ENCODE measurements around the gene UGT2B28. TPM values are rescaled to one million over a fixed set of nuclear protein-coding genes. Genes with fewer than 3 reads are reported as not detected.
"Not testable (repeated sequence)": the region's sequence is repeated elsewhere in the genome, so short reads cannot be mapped to it uniquely, and the experiment has no call there.

The UGT2B28 gene
- polyA plus RNA-seq, 3 donors, result not detected

DNA sequence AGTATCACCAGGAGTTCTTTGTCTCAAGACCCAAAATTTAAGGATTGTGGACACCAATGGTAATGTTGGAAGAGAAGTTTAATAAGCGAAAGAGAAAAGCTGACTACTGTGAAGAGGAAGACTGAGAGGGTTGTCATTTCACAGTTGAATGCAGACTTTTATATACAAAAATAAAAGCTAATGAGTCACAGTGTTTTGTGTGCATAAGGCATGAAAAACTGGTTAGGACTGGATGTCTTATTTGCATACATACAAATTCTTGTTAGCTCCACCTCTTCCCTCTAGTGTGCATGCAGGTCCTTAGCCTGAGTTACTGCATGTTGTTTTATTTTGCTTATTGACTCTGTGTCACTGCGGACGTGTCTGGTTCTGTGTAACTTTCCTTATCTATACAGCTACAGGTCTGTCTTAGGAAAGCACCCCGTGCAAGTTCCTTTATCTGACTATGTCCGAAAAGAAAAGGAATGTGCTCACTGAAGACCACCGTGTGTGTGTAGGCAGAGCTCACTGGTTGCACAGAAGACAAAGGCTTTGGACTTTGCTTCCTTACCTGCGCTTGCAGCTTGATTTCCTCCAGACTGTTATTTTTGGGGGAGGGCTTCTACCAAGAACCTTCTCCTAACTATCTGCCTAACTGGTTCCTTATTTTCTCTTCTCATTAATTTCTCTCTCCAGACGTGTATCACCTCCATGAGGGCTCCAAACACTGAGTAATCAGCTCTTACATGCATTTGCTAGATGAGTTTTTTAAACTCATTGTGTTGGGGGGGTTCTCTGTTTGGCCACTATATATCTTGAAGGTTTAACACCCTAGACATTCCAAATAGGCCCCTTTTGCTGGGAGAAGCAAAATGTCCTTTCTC lies 63.5 kb downstream of the UGT2B28 start:
- H3K27ac Mint-ChIP-seq; H3K36me3 Mint-ChIP-seq; H4K20me1 ChIP-seq (ENCODE audit: insufficient read depth, low read length); H3K9me3 Mint-ChIP-seq; DNase-seq; H3K9me3 ChIP-seq (replicated peaks in 1 of 2; ENCODE audit: control insufficient read depth in 1 of 2, insufficient read depth in 1 of 2, low read length in 2 of 2); H3K9ac ChIP-seq (ENCODE audit: insufficient read depth, low read length, poor library complexity, severe bottlenecking); H3K4me3 Mint-ChIP-seq; H3K4me1 Mint-ChIP-seq; H3K36me3 ChIP-seq (replicated peaks in 1 of 2; ENCODE audit: control insufficient read depth in 1 of 2, insufficient read depth in 2 of 2, low read length in 2 of 2); H3K4me1 ChIP-seq (ENCODE audit: control insufficient read depth in 1 of 2, insufficient read depth in 2 of 2, low read length in 2 of 2); H3K27me3 Mint-ChIP-seq (ENCODE audit: low read depth in 3 of 3); H3K4me2 ChIP-seq (replicated peaks; ENCODE audit: extremely low read depth, low read length, poor library complexity, severe bottlenecking); H3K79me2 ChIP-seq (ENCODE audit: insufficient read depth, low read length); H3K4me3 ChIP-seq (replicated peaks in 1 of 3; ENCODE audit: low read depth in 2 of 3, low read length in 3 of 3); intact Hi-C loops (cut with micrococcal nuclease); H3K27me3 ChIP-seq (ENCODE audit: control insufficient read depth in 2 of 2, insufficient read depth in 2 of 2, low read length in 2 of 2); H2AFZ ChIP-seq (ENCODE audit: insufficient read depth, low read depth, low read length, poor library complexity, severe bottlenecking); H3K27ac ChIP-seq (ENCODE audit: low read depth in 1 of 2, low read length in 2 of 2): not testable (repeated sequence)
- 0% methylated on average over 1 of the region's 8 CpGs for WGBS (ENCODE audit: insufficient coverage)

Other genes starting within 250 kb of the UGT2B28 start
- not detected for gene UGT2B7, start 184.0 kb upstream of the UGT2B28 start, polyA plus RNA-seq
- not detected for gene UGT2B11, start 65.7 kb upstream of the UGT2B28 start, polyA plus RNA-seq
- gene UGT2B4, start 215.4 kb downstream of the UGT2B28 start, polyA plus RNA-seq, result not detected

Measured in CD14-positive monocyte (primary cell).